ENCODE results near the gene ZBTB38. TPM values are rescaled to one million over a fixed set of nuclear protein-coding genes. Genes with fewer than 3 reads are reported as not detected.
A peak's percentile ranks its signal among the peaks of the same experiment; 100 is the strongest.

The ZBTB38 gene
- total and polyA plus RNA-seq, 8 donors, result 5.3 to 253 (median 41.0) TPM

- no peak for DNase-seq
- H3K9me3 ChIP-seq, result no peaks in the 10 kb centered on the region
- H3K4me3 ChIP-seq, result no peak overlapping the region
- no peak overlapping the region for H3K27ac ChIP-seq
- no peaks in the 10 kb centered on the region for H3K4me1 ChIP-seq
- 74 to 85% (median 81%) methylated on average over 6 of the region's 6 CpGs for WGBS, 5 donors
- no peaks in the 10 kb centered on the region for H3K36me3 ChIP-seq
- intact Hi-C loops (cut with DNase I; ENCODE audit: low total_unique reads), result loop anchor here (5.0 kb wide), 1 partner anchor 97 kb away; no protein-coding TSS in a partner anchor
- no peaks in the 10 kb centered on the region for H3K27me3 ChIP-seq
- no peak for TF ChIP-seq EP300 (IDR thresholded peaks at IDR 0.05)
- no peak for TF ChIP-seq POLR2A (IDR thresholded peaks at IDR 0.05)
- TF ChIP-seq POLR2AphosphoS5 (IDR thresholded peaks at IDR 0.05), result no peak
- TF ChIP-seq CTCF (IDR thresholded peaks at IDR 0.05), result no peak
These were observed 13.1 kb upstream of the ZBTB38 start for GRCh38 chr3:141355242-141355641.

- Histone ChIP-seq H3K36me3 (no peaks in the 10 kb centered on the region), H3K27ac (no peak overlapping the region), H3K9me3 (no peaks in the 10 kb centered on the region), H3K4me3 (no peak overlapping the region), H3K27me3 (no peaks in the 10 kb centered on the region), H3K4me1 (peaks cover 0 to 7% (median 5%) of the 10 kb centered on the region in 4 donors)
- TF ChIP-seq POLR2A (IDR thresholded peaks at IDR 0.05) (no peak), POLR2AphosphoS5 (IDR thresholded peaks at IDR 0.05) (no peak), EP300 (IDR thresholded peaks at IDR 0.05) (no peak), CTCF (IDR thresholded peaks at IDR 0.05) (no peak)
- intact Hi-C loops (cut with DNase I; ENCODE audit: low total_unique reads), result loop anchor here (5.0 kb wide), 1 partner anchor 96 kb away; no protein-coding TSS in a partner anchor
- DNase-seq, result no peak
- WGBS, 5 donors, result 85 to 91% (median 86%) methylated on average over 4 of the region's 4 CpGs
These were observed 12.3 kb upstream of the ZBTB38 start for GRCh38 chr3:141356046-141356445.

GRCh38 chr3:141360888-141361598, 7.3 kb upstream of the ZBTB38 start:
- WGBS, 5 donors, result 9 to 19% (median 13%) methylated on average over 6 of the region's 6 CpGs
- no peaks in the 10 kb centered on the region for H3K9me3 ChIP-seq
- peaks cover 3 to 20% (median 14%) of the 10 kb centered on the region in 4 donors for H3K4me1 ChIP-seq
- TF ChIP-seq POLR2AphosphoS5 (IDR thresholded peaks at IDR 0.05) (peak in 2 of 3 donors; percentile 61 to 64), POLR2A (IDR thresholded peaks at IDR 0.05) (no peak), CTCF (IDR thresholded peaks at IDR 0.05) (peak in 5 of 7 experiments; percentile 58 to 93 (median 78))
- intact Hi-C loops (cut with DNase I; ENCODE audit: low total_unique reads), result no loop called here
- peak overlapping the region in 3 of 5 donors; percentile 23 to 72 (median 51) for H3K27ac ChIP-seq
- H3K27me3 ChIP-seq, result no peaks in the 10 kb centered on the region
- peak overlapping the region in 2 of 4 donors; percentile 20 to 23 for H3K4me3 ChIP-seq
- H3K36me3 ChIP-seq, result no peaks in the 10 kb centered on the region
- DNase-seq, result peak in 1 of 2 donors; percentile 90

GRCh38 chr3:141362736-141363135, 5.6 kb upstream of the ZBTB38 start:
- Histone ChIP-seq H3K4me1 (peaks cover 20 to 37% (median 31%) of the 10 kb centered on the region in 4 donors), H3K9me3 (no peaks in the 10 kb centered on the region), H3K36me3 (no peaks in the 10 kb centered on the region), H3K4me3 (no peak overlapping the region), H3K27me3 (no peaks in the 10 kb centered on the region), H3K27ac (no peak overlapping the region)
- intact Hi-C loops (cut with DNase I; ENCODE audit: low total_unique reads), result no loop called here
- DNase-seq, result no peak
- TF ChIP-seq POLR2A (IDR thresholded peaks at IDR 0.05), result no peak
- no peak for TF ChIP-seq POLR2AphosphoS5 (IDR thresholded peaks at IDR 0.05)
- no peak for TF ChIP-seq EP300 (IDR thresholded peaks at IDR 0.05)
- no peak for TF ChIP-seq CTCF (IDR thresholded peaks at IDR 0.05)
- 81 to 96% (median 92%) methylated on average over 1 of the region's 1 CpG for WGBS, 5 donors
